Measurements from ENCODE around the gene LZTS3.

DNA sequence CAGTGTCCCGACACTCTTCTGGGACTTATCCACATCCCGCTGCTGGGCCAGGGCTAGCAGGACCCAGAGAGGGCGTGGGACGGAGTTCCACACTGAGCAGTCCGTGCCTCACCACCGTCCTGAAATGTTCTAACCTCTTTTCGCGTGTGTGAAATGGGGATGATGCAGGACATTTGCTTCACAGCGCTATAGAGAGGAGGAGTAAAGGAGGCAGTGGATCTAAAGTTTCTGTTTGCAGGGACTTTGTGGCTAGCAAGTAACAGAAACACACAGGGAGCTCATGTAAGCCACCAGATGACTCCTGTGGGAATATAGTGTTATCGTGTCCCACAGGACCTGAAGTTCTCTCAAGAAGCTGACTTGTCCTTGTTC is 36.6 kb upstream of the LZTS3 start:
- TF ChIP-seq, protein P1, sequence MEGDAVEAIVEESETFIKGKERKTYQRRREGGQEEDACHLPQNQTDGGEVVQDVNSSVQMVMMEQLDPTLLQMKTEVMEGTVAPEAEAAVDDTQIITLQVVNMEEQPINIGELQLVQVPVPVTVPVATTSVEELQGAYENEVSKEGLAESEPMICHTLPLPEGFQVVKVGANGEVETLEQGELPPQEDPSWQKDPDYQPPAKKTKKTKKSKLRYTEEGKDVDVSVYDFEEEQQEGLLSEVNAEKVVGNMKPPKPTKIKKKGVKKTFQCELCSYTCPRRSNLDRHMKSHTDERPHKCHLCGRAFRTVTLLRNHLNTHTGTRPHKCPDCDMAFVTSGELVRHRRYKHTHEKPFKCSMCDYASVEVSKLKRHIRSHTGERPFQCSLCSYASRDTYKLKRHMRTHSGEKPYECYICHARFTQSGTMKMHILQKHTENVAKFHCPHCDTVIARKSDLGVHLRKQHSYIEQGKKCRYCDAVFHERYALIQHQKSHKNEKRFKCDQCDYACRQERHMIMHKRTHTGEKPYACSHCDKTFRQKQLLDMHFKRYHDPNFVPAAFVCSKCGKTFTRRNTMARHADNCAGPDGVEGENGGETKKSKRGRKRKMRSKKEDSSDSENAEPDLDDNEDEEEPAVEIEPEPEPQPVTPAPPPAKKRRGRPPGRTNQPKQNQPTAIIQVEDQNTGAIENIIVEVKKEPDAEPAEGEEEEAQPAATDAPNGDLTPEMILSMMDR (IDR thresholded peaks at IDR 0.05; ENCODE audit: control extremely low read depth in 1 of 3, insufficient read depth in 1 of 3, low read depth in 1 of 3, low read length in 3 of 3), result no peak
- TF ChIP-seq POLR2AphosphoS5 (IDR thresholded peaks at IDR 0.05; ENCODE audit: low read depth, low read length) (no peak), EP300 (IDR thresholded peaks at IDR 0.05; ENCODE audit: borderline replicate concordance in 1 of 2, low read depth in 2 of 2, low read length in 2 of 2) (no peak), POLR2A (IDR thresholded peaks at IDR 0.05; ENCODE audit: control extremely low read depth in 1 of 2, low read depth in 2 of 2, low read length in 2 of 2) (no peak), SIN3A (conservative IDR thresholded peaks at IDR 0.05 in 1 of 2, IDR thresholded peaks at IDR 0.05 in 1 of 2; ENCODE audit: low read depth in 1 of 2, low read length in 2 of 2) (no peak), RAD21 (IDR thresholded peaks at IDR 0.05 in 1 of 2, conservative IDR thresholded peaks at IDR 0.05 in 1 of 2; ENCODE audit: low read depth in 2 of 2, low read length in 2 of 2) (no peak), CREB1 (IDR thresholded peaks at IDR 0.05) (no peak), EGR1 (IDR thresholded peaks at IDR 0.05; ENCODE audit: borderline replicate concordance, low read depth, low read length) (no peak), MAFK (IDR thresholded peaks at IDR 0.05; ENCODE audit: low read depth, low read length) (no peak), RXRA (IDR thresholded peaks at IDR 0.05; ENCODE audit: insufficient read depth, low read depth, low read length) (no peak)
- TF ChIP-seq, protein P2, sequence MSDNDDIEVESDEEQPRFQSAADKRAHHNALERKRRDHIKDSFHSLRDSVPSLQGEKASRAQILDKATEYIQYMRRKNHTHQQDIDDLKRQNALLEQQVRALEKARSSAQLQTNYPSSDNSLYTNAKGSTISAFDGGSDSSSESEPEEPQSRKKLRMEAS (IDR thresholded peaks at IDR 0.05), result no peak
- TF ChIP-seq, protein P3, sequence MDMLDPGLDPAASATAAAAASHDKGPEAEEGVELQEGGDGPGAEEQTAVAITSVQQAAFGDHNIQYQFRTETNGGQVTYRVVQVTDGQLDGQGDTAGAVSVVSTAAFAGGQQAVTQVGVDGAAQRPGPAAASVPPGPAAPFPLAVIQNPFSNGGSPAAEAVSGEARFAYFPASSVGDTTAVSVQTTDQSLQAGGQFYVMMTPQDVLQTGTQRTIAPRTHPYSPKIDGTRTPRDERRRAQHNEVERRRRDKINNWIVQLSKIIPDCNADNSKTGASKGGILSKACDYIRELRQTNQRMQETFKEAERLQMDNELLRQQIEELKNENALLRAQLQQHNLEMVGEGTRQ (IDR thresholded peaks at IDR 0.05; ENCODE audit: low read length), result no peak

Data from H1 (cell line).